SK-N-SH (cell line): ENCODE measurements around the gene ZNF225.
"Not testable (repeated sequence)": the region's sequence is repeated elsewhere in the genome, so short reads cannot be mapped to it uniquely, and the experiment has no call there.

Experiments
- CTCF ChIP-seq: fragments of 200-600 bp; sonication (generic); IDR thresholded peaks from 2 replicates; pipeline ENCODE4 v1.6.1; 2017; ENCODE audit warnings: antibody characterized with exemption, mild to moderate bottlenecking, moderate library complexity
- EP300 ChIP-seq, 2 experiments: IDR thresholded peaks; 2 replicates each; pipeline versions ENCODE4 v1.4.0 to v1.6.1; 2012; ENCODE audit warnings: borderline replicate concordance in 1 of 2, low read depth in 1 of 2, low read length in 1 of 2
- FOXJ3 ChIP-seq: sonication (generic); formaldehyde crosslinking; IDR thresholded peaks from 2 replicates; pipeline ENCODE4 v1.5.1; 2020; ENCODE audit warnings: mild to moderate bottlenecking, missing genetic modification reagents
- GABPA ChIP-seq: IDR thresholded peaks from 2 replicates; pipeline ENCODE4 v1.4.0; 2012; ENCODE audit warnings: low read depth, mild to moderate bottlenecking
- GATA2 ChIP-seq: sonication (generic); formaldehyde crosslinking; IDR thresholded peaks from 2 replicates; pipeline ENCODE4 v1.5.0; 2020; ENCODE audit warnings: mild to moderate bottlenecking, missing genetic modification reagents
- PBX3 ChIP-seq: IDR thresholded peaks from 2 replicates; pipeline ENCODE4; 2012
- POLR2AphosphoS5 ChIP-seq: IDR thresholded peaks from 2 replicates; pipeline ENCODE4 v1.6.1; 2012; ENCODE audit warnings: low read depth, low read length
- RAD21 ChIP-seq: IDR thresholded peaks from 2 replicates; pipeline ENCODE4 v1.6.1; 2012; ENCODE audit warnings: mild to moderate bottlenecking, low read length
- REST ChIP-seq: IDR thresholded peaks from 2 replicates; pipeline ENCODE4 v1.6.1; 2012; ENCODE audit warnings: mild to moderate bottlenecking, low read depth, low read length, moderate library complexity
- TAF1 ChIP-seq: IDR thresholded peaks from 2 replicates; pipeline ENCODE4 v1.6.1; 2012; ENCODE audit warnings: low read depth, mild to moderate bottlenecking, low read length, moderate library complexity, borderline replicate concordance
- ZBTB33 ChIP-seq: IDR thresholded peaks from 2 replicates; pipeline ENCODE4 v1.4.0; 2012; ENCODE audit warnings: low read depth, borderline replicate concordance

GRCh38 chr19:44121162-44121561, 8.0 kb downstream of the ZNF225 start:
- not testable (repeated sequence) for TF ChIP-seq ZBTB33; POLR2AphosphoS5; GABPA; CTCF; REST; TAF1; RAD21; PBX3; GATA2 (CRISPR knock-in tag); FOXJ3 (CRISPR knock-in tag); EP300 (IDR thresholded peaks at IDR 0.05; ENCODE audit: borderline replicate concordance in 1 of 2, low read depth in 1 of 2, low read length in 1 of 2)
